NCI-H2029 (cell line): ENCODE results near the gene KCNJ5.

Experiments used
- DNase-seq: peaks from one replicate; lab custom pipeline; 2025; lab: John Stamatoyannopoulos, UW

KCNJ5 gene

GRCh38 chr11:128933481-128934178, 42.5 kb downstream of the KCNJ5 start:
- DNase-seq, result no peak

- no peak for DNase-seq
Observed at GRCh38 chr11:128934351-128934750, 43.2 kb downstream of the KCNJ5 start.

- no peak for DNase-seq
Observed at GRCh38 chr11:128934926-128935325, 43.8 kb downstream of the KCNJ5 start.

GRCh38 chr11:128936606-128937251, 45.6 kb downstream of the KCNJ5 start:
- DNase-seq, result peak; percentile 3

GRCh38 chr11:128937480-128937879, 46.3 kb downstream of the KCNJ5 start:
- no peak for DNase-seq

- DNase-seq, result no peak
Observed at GRCh38 chr11:128938156-128938885, 47.2 kb downstream of the KCNJ5 start.

GRCh38 chr11:128939591-128939990, 48.4 kb downstream of the KCNJ5 start:
- DNase-seq, result no peak

GRCh38 chr11:128940156-128940555, 49.0 kb downstream of the KCNJ5 start:
- DNase-seq, result no peak

- DNase-seq, result no peak
Observed at GRCh38 chr11:128940603-128941002, 49.4 kb downstream of the KCNJ5 start.

- DNase-seq, result no peak
Observed at GRCh38 chr11:128941110-128941509, 50.0 kb downstream of the KCNJ5 start.

GRCh38 chr11:128941573-128942271, 50.6 kb downstream of the KCNJ5 start:
- no peak for DNase-seq

- no peak for DNase-seq
Observed at GRCh38 chr11:128942272-128942612, 51.1 kb downstream of the KCNJ5 start.

- no peak for DNase-seq
Observed at GRCh38 chr11:128942817-128943427, 51.8 kb downstream of the KCNJ5 start, which contains the start of gene TP53AIP1. Gene TP53AIP1 (minus strand): TSS chr11:128942871. CDS start chr11:128937818, 5,053 bp downstream.

- DNase-seq, result no peak
Observed at GRCh38 chr11:128943428-128943976, 52.3 kb downstream of the KCNJ5 start.

GRCh38 chr11:128946648-128947047, 55.5 kb downstream of the KCNJ5 start:
- DNase-seq, result no peak

GRCh38 chr11:128947773-128948172, 56.6 kb downstream of the KCNJ5 start:
- no peak for DNase-seq

GRCh38 chr11:128948583-128948982, 57.4 kb downstream of the KCNJ5 start:
- DNase-seq, result no peak

GRCh38 chr11:128949791-128950454, 58.8 kb downstream of the KCNJ5 start:
- no peak for DNase-seq

GRCh38 chr11:128953151-128953550, 62.0 kb downstream of the KCNJ5 start:
- DNase-seq, result no peak

GRCh38 chr11:128955636-128956035, 64.5 kb downstream of the KCNJ5 start:
- no peak for DNase-seq
